COLO668 (cell line): ENCODE results near the gene GLIPR2.
A peak's percentile ranks its signal among the peaks of the same experiment; 100 is the strongest.
"Not testable (repeated sequence)": the region's sequence is repeated elsewhere in the genome, so short reads cannot be mapped to it uniquely, and the experiment has no call there.

ENCODE experiments used
- DNase-seq: peaks from one replicate; lab custom pipeline; 2025; ENCODE audit not compliant: unreplicated experiment; lab: John Stamatoyannopoulos, UW

GLIPR2 gene

DNA sequence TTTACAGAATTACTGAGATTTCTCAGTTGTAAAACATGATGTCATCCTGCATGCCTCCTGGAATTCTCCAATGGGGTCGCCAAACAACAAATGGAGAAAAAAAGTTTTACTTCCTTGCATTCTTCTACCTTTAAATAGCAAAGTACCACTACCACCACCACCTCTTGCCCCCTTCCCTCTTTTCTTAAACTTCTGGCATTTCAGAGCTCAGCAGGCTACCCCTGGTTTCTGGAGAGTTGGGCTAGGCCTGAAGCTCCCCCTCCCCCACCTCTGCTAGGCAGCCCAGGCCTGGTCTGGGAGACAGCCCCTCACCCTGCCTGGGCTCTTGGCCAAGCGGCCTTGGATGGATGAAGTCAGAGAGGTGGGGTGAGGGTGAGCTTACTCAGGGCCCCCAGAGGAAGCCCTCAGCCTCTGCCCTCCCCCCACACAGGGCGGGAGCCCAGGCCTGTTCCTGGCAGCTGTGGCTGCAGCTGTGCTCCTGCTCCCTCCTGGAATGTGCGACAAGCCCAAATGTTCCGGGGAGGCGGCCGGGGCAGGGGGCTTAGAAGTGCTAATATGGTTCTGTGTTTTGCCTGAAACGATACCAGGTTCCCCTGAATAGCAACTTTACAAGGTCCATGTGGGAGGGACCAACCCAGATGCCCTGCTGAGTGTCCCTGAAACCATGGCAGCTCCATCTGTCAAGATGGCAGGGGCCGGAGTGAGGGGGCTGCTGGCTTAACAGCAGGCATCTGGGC is 26.7 kb downstream of the GLIPR2 start:
- DNase-seq = no peak

DNA sequence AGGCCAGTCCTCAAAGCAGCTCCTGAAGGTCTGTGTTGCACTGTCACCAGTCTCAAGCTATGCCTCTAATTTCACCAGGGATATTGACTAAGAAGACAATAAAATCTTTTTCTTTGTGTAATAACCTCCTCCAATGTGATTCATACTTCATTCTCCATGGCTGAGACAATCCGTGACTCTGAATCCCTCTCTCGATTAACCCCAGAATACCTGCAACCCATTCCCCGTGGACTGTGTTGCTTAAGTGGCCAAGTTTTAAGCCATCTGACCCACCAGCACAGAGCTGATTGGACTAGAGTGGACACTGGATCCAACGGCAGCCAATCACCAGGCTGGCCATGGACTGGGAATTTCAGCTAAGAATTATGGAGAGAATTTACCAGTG is 27.2 kb downstream of the GLIPR2 start:
- no peak for DNase-seq

GRCh38 chr9:36164372-36164771 is 27.8 kb downstream of the GLIPR2 start:
- DNase-seq = no peak

DNA sequence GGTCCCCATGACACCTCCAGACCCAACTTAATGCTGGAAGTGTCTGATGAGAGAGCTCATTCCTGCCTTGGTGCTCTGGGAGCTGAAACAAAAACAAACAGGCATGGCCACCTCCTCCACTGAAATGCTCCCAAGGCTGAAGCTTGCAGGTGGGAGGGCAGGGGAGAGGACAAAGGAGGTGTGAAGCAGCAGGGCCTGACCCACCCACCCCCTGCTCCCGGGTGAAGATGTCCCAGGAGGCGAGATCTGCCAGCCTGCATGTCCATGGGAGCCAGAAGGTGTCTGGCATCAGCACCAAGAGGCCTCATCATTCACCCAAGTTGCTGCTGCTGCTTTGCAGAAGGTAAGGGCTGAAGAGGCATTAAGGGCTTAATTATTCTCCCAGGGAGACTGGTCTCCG is 28.5 kb downstream of the GLIPR2 start:
- no peak for DNase-seq

GRCh38 chr9:36165826-36166167 is 29.3 kb downstream of the GLIPR2 start:
- DNase-seq = no peak

GRCh38 chr9:36166168-36166927 is 29.8 kb downstream of the GLIPR2 start:
- peak; percentile 63 for DNase-seq

GRCh38 chr9:36169166-36169565 is 32.6 kb downstream of the GLIPR2 start, which contains the start of gene CCIN:
TSS of gene CCIN (plus strand) at chr9:36169388. CDS start at chr9:36169503, 115 bp downstream.
- no peak for DNase-seq

DNA sequence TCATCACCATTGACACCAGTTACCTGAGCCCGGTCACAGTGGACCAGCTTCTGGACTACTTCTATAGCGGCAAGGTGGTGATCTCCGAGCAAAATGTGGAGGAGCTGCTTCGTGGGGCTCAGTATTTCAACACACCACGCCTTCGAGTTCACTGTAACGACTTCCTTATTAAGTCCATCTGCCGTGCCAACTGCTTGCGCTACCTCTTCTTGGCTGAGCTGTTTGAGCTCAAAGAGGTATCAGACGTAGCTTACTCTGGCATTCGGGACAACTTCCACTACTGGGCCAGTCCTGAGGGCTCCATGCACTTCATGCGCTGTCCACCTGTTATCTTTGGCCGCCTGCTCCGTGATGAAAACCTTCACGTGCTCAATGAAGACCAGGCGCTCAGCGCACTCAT is 33.2 kb downstream of the GLIPR2 start:
- no peak for DNase-seq

DNA sequence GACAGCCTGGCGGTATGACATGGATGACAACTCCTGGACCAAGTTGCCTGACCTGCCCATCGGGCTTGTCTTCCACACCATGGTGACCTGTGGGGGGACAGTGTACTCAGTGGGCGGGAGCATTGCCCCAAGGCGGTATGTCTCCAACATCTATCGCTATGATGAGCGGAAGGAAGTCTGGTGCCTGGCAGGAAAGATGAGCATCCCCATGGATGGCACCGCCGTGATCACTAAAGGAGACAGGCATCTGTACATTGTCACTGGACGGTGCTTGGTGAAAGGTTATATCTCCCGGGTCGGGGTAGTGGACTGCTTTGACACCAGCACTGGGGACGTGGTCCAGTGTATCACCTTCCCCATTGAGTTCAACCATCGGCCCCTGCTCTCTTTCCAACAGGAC is 34.0 kb downstream of the GLIPR2 start:
- no peak for DNase-seq

DNA sequence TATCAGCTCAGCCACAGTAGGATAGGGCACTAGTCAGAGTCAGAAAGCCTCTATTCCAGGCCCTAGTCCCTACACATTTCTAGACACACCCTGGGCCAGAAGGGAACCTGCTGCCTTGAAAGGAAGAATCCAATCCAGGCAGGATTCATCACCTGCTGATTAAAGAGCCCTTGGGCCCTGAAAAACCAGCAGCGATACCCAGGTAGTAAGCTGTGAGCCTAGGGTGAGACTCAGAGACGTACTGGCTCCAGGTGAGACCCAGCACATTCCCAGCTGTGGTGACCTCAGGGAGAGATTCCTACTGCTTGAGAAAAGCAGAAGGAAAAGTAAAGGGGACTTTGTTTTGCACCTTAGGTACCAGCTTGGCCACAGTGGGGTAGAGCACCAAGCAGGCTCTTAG is 37.3 kb downstream of the GLIPR2 start:
- DNase-seq = no peak

GRCh38 chr9:36174271-36174670 is 37.7 kb downstream of the GLIPR2 start:
- DNase-seq = no peak

DNA sequence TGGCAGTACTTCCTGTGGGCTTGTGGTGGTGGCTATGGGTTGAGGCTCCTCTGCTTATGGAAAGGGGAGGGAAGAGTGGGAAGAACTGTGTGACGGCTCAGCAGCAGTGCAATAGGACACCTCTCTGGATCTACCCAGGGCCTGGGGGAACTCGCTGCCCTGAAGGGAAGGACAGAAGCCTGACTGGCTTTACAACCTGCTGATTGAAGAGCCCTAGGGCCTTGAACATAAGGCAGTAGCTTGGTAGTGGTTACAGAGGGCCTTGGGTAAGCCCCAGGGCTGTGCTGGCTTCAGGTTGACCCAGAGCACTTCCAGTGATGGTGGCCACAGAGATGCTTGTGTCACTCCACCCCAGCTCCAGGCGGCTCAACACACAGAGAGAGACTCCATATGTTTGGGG is 38.2 kb downstream of the GLIPR2 start:
- no peak for DNase-seq

DNA sequence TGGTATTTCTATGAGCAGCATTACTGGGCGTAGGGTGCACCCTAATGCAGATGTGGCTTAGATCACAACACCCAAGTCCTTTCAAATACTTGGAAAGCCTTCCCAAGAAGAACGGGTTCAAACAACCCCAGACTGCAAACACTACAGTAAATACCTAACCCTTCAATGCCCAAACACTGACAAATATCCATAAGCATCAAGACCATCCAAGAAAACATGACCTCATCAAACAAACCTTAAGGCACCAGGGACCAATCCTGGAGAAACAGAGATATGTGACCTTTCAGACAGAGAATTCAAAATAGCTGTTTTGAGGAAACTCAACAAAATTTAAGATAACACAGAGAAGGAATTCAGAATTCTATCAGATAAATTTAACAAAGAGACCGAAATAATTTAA is 38.7 kb downstream of the GLIPR2 start:
- not testable (repeated sequence) for DNase-seq

- DNase-seq = not testable (repeated sequence)
Observed at GRCh38 chr9:36176496-36176895, 40.0 kb downstream of the GLIPR2 start.

DNA sequence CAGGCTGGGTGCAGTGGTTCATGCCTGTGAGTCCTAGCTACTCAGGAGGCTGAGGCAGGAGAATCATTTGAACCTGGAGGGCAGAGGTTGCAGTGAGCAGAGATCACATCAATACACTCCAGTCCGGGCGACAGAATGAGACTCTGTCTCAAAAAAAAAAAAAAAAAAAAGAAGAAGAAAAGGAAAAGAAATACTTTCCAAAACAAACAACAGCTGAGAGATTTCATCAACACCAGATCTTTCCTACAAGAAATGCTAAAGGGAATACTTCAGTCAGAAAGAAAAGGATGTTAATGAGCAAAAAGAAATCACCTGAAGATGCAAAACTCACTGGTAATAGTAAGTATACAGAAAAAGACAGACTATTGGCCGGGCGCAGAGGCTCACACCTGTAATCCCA is 41.0 kb downstream of the GLIPR2 start:
- DNase-seq = no peak

DNA sequence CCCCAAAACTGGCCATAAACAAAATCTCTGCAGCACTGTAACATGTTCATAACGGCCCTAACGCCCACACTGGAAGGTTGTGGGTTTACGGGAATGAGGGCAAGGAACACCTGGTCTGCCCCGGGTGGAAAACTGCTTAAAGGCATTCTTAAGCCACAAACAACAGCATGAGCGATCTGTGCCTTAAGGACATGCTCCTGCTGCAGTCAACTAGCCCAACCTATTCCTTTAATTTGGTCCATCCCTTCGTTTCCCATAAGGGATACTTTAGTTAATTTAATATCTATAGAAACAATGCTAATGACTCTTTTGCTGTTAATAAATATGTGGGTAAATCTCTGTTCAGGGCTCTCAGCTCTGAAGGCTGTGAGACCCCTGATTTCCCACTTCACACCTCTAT is 43.7 kb downstream of the GLIPR2 start:
- not testable (repeated sequence) for DNase-seq

DNA sequence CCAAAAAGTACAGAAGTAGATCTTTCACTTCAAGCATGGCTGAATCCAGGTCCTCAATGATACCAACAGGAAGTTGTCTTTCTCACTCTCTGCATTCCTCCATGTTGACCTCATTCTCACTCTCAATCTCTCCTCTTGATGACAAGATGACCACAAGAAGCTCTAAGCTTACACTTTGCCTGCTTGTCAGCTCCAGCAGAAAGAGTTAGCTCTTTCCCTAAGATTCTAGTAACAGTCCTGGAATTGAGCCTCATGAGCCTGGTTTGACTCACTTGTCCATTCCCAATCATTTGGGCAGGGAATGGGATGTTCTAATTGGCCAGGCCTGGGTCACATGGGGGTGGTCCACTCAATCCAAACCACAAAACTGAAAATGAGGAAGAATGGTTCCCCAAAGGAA is 50.9 kb downstream of the GLIPR2 start:
- no peak for DNase-seq

GRCh38 chr9:36188212-36188611 is 51.7 kb downstream of the GLIPR2 start:
- no peak for DNase-seq

- no peak for DNase-seq
Observed at GRCh38 chr9:36189976-36190375, 53.4 kb downstream of the GLIPR2 start.

DNA sequence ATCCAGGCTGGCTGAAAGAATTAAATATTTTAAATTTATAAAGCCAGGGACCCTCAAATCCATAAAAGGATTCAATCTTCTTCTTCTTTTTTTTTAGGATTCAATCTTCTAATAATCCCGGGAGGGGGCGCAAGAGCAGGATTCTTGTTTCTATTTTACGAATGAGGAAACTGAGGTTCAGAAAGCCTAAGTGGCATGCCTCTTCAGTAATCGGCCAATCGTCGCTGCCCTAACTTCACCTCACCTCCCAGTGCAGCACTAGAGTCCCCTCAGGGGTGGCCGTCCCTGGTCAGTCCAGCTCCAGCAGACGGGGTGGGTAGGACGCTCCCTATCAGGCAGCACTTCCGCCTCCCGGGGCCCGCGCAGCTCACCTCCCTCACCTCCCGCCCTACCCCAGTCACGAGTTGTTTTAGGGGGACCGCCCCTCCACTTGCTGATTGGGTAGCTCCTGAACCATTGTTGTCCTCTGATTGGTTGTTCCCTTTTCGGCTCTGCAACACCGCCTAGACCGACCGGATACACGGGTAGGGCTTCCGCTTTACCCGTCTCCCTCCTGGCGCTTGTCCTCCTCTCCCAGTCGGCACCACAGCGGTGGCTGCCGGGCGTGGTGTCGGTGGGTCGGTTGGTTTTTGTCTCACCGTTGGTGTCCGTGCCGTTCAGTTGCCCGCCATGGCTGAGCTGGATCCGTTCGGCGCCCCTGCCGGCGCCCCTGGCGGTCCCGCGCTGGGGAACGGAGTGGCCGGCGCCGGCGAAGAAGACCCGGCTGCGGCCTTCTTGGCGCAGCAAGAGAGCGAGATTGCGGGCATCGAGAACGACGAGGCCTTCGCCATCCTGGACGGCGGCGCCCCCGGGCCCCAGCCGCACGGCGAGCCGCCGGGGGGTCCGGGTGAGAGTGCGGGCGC is 54.1 kb downstream of the GLIPR2 start, which contains the start of gene CLTA:
Gene CLTA (plus strand): TSS at position 534 of the 902 bp plus-strand sequence. CDS start 136 bp downstream, at position 670.
- DNase-seq = peak; percentile 95

- DNase-seq = peak; percentile 29
Observed at GRCh38 chr9:36191290-36191645, 54.7 kb downstream of the GLIPR2 start.
